ENCODE measurements around the gene TBC1D22A.

GRCh38 chr22:47194476-47195155 is 432.2 kb downstream of the TBC1D22A start:
- TF ChIP-seq CTCF (IDR thresholded peaks at IDR 0.05; ENCODE audit: extremely low read depth in 1 of 2, insufficient read depth in 1 of 2, low read depth in 1 of 2, low read length in 2 of 2) (no peak), MAX (IDR thresholded peaks at IDR 0.05; ENCODE audit: insufficient read depth, insufficient read length) (no peak), POLR2A (IDR thresholded peaks at IDR 0.05; ENCODE audit: low read depth, low read length) (no peak), POLR2AphosphoS5 (IDR thresholded peaks at IDR 0.05; ENCODE audit: insufficient read depth, low read depth, low read length) (no peak), MYC (IDR thresholded peaks at IDR 0.05; ENCODE audit: low read depth, low read length) (no peak), EZH2 (IDR thresholded peaks at IDR 0.05; ENCODE audit: borderline replicate concordance, low read depth, low read length, severe bottlenecking) (no peak), GATA2 (IDR thresholded peaks at IDR 0.05; ENCODE audit: insufficient read depth, insufficient read length, low read depth, low read length) (no peak), FOS (IDR thresholded peaks at IDR 0.05; ENCODE audit: borderline replicate concordance, insufficient read depth, low read length) (no peak), JUN (IDR thresholded peaks at IDR 0.05; ENCODE audit: borderline replicate concordance, insufficient read depth, insufficient read length, low read depth) (no peak)
